ENCODE results near the gene NFKBIE.

The NFKBIE gene

DNA sequence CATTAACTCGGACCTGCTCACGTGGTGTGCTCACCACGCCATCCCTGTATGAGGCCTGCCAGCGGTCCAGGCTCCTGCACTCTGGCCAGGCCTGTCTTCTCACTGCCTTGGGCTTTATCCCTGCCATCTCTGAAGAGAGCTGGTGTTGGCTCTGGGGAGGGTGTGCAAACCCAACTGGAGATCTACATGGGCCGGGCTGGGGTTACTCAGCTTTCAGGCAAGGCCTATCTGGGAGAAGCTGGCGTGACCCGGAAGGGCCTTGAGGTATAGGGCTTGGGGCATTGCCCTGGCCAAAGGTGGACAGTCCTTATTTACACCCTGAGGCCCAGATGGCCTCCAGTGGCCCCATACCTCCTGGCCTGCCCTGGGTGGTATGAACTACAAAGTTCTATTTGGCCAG is 36.9 kb downstream of the NFKBIE start:
- no peaks in the 10 kb centered on the region for H3K9me2 ChIP-seq (ENCODE audit: low read depth, low read length)
- H3F3A ChIP-seq (ENCODE audit: insufficient read depth, low read length): no peaks in the 10 kb centered on the region
- TF ChIP-seq CTCF (IDR thresholded peaks at IDR 0.05; ENCODE audit: low read length): no peak
- TF ChIP-seq EZH2 (IDR thresholded peaks at IDR 0.05; ENCODE audit: borderline replicate concordance, low read length): no peak
- H3K4me1 ChIP-seq (ENCODE audit: insufficient read depth, low read length, severe bottlenecking): peaks cover 26% of the 10 kb centered on the region
- H3K4me3 ChIP-seq (ENCODE audit: low read depth, low read length, poor library complexity, severe bottlenecking): no peak overlapping the region
- H3K9ac ChIP-seq (ENCODE audit: low read length): no peak overlapping the region
- no peak overlapping the region for H2AFZ ChIP-seq (ENCODE audit: low read length)
- H3K79me2 ChIP-seq (ENCODE audit: insufficient read depth, low read length): no peaks in the 10 kb centered on the region
- no peaks in the 10 kb centered on the region for H3K9me3 ChIP-seq (ENCODE audit: low read length)
- H3K27me3 ChIP-seq (ENCODE audit: insufficient read depth, low read length): no peaks in the 10 kb centered on the region
- H3K36me3 ChIP-seq (ENCODE audit: insufficient read depth, low read length): peaks cover 50% of the 10 kb centered on the region
- no peak overlapping the region for H3K27ac ChIP-seq (ENCODE audit: low read depth, low read length, poor library complexity, severe bottlenecking)
- H4K20me1 ChIP-seq (ENCODE audit: insufficient read depth, low read length): no peaks in the 10 kb centered on the region
- H3K4me2 ChIP-seq (ENCODE audit: low read length): no peak overlapping the region

DNA sequence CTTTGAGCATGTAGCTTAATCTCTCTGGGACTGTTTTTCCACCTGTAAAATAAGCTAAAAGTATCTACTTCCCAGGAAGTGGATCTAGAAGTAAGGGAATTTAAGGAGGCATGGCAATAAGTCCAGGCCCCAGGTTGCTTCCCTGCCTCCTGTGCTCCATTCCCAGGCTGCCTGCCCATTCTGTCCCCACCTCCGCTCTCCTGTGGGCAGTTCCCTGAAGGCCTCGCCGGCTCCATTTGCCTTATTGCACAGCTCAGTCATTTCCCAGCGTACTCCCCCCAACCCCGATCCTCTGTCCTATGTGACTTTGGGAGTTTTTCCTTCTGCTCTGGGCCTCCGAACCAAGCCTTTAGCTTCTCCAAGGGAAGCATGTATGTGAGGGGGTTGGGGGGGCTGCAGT is 37.3 kb downstream of the NFKBIE start:
- Histone ChIP-seq H3F3A (ENCODE audit: insufficient read depth, low read length) (no peaks in the 10 kb centered on the region), H3K36me3 (ENCODE audit: insufficient read depth, low read length) (peaks cover 46% of the 10 kb centered on the region), H3K9me3 (ENCODE audit: low read length) (no peaks in the 10 kb centered on the region), H3K9me2 (ENCODE audit: low read depth, low read length) (no peaks in the 10 kb centered on the region), H3K4me3 (ENCODE audit: low read depth, low read length, poor library complexity, severe bottlenecking) (no peak overlapping the region), H2AFZ (ENCODE audit: low read length) (no peak overlapping the region), H4K20me1 (ENCODE audit: insufficient read depth, low read length) (no peaks in the 10 kb centered on the region), H3K9ac (ENCODE audit: low read length) (no peak overlapping the region), H3K27ac (ENCODE audit: low read depth, low read length, poor library complexity, severe bottlenecking) (no peak overlapping the region), H3K27me3 (ENCODE audit: insufficient read depth, low read length) (no peaks in the 10 kb centered on the region), H3K4me2 (ENCODE audit: low read length) (no peak overlapping the region), H3K79me2 (ENCODE audit: insufficient read depth, low read length) (no peaks in the 10 kb centered on the region), H3K4me1 (ENCODE audit: insufficient read depth, low read length, severe bottlenecking) (peaks cover 27% of the 10 kb centered on the region)
- TF ChIP-seq CTCF (IDR thresholded peaks at IDR 0.05; ENCODE audit: low read length) (no peak), EZH2 (IDR thresholded peaks at IDR 0.05; ENCODE audit: borderline replicate concordance, low read length) (no peak)

DNA sequence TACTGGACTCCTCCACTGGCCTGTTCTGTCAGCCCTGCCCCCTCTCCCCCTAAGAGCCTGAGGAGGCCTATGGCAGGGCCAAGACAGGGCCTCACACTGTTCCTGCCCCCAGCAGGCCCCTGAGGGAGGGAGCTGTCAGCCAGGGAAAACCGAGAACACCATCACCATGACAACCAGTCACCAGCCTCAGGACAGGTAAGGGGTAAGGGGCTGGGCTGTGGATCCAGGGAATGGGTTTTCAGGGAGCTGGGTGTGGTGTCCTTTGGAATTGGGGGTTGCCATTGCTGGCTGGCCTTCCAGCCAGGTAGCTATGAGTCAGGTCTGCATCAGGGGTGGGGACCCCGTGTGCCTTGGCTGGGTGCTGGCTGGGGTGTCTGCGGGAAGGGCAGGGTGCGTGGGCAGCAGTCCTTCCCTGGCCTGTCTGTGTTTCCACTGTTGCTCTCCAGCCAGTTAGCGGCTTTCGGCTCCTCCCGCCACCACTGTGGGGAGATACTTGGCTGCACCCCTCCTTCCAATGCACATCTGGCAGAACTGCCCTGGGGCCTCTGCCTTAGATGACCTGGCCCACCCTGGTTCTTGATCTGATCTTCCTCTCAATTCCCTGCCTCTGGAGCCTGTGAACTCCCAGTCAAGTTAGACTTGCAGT is 38.1 kb downstream of the NFKBIE start:
- TF ChIP-seq CTCF (IDR thresholded peaks at IDR 0.05; ENCODE audit: low read length) (no peak), EZH2 (IDR thresholded peaks at IDR 0.05; ENCODE audit: borderline replicate concordance, low read length) (no peak)
- H3K4me1 ChIP-seq (ENCODE audit: insufficient read depth, low read length, severe bottlenecking): peaks cover 35% of the 10 kb centered on the region
- peaks cover 39% of the 10 kb centered on the region for H3K36me3 ChIP-seq (ENCODE audit: insufficient read depth, low read length)
- no peaks in the 10 kb centered on the region for H4K20me1 ChIP-seq (ENCODE audit: insufficient read depth, low read length)
- no peak overlapping the region for H2AFZ ChIP-seq (ENCODE audit: low read length)
- H3K9me2 ChIP-seq (ENCODE audit: low read depth, low read length): no peaks in the 10 kb centered on the region
- no peaks in the 10 kb centered on the region for H3F3A ChIP-seq (ENCODE audit: insufficient read depth, low read length)
- H3K9me3 ChIP-seq (ENCODE audit: low read length): no peaks in the 10 kb centered on the region
- no peak overlapping the region for H3K27ac ChIP-seq (ENCODE audit: low read depth, low read length, poor library complexity, severe bottlenecking)
- H3K27me3 ChIP-seq (ENCODE audit: insufficient read depth, low read length): no peaks in the 10 kb centered on the region
- H3K79me2 ChIP-seq (ENCODE audit: insufficient read depth, low read length): no peaks in the 10 kb centered on the region
- H3K4me2 ChIP-seq (ENCODE audit: low read length): no peak overlapping the region
- H3K4me3 ChIP-seq (ENCODE audit: low read depth, low read length, poor library complexity, severe bottlenecking): no peak overlapping the region
- H3K9ac ChIP-seq (ENCODE audit: low read length): no peak overlapping the region

Measured in OCI-LY1 (cell line).